Left lung (tissue), 10 donors: ENCODE results near the gene FBXW7. TPM values are rescaled to one million over a fixed set of nuclear protein-coding genes. Genes with fewer than 3 reads are reported as not detected.

ENCODE experiments used
- ATAC-seq: fragments of 200-7000 bp; cut with Tn5 transposase; one replicate; pipeline ENCODE4 v1.9.1; 2020; ENCODE audit warnings: moderate library complexity
- DNase-seq, 4 donors: peaks; one replicate each; pipeline ENCODE4 v3.0.0-alpha.2; 2013 to 2020
- H3K27ac ChIP-seq, 2 donors: fragments of 200-600 bp; sonication (generic) in 1 of 2; one replicate each; pipeline versions ENCODE4 v1.5.0 to v1.8.0; 2020 to 2021
- H3K27me3 ChIP-seq, 2 donors: fragments of 200-600 bp; sonication (generic) in 1 of 2; one replicate each; pipeline versions ENCODE4 v1.5.0 to v1.8.0; 2020 to 2021
- H3K36me3 ChIP-seq, 2 donors: fragments of 200-600 bp; sonication (generic) in 1 of 2; one replicate each; pipeline versions ENCODE4 v1.5.0 to v1.8.0; 2020 to 2021
- H3K4me1 ChIP-seq, 2 donors: fragments of 200-600 bp; one replicate each; pipeline ENCODE4 v1.8.0; 2021
- H3K4me3 ChIP-seq, 2 donors: fragments of 200-600 bp; sonication (generic) in 1 of 2; one replicate each; pipeline versions ENCODE4 v1.5.0 to v1.8.0; 2020 to 2021; ENCODE audit warnings: mild to moderate bottlenecking in 1 of 2
- H3K9me3 ChIP-seq, 2 donors: fragments of 200-600 bp; sonication (generic) in 1 of 2; one replicate each; pipeline versions ENCODE4 v1.5.0 to v1.8.0; 2020 to 2021
- CTCF ChIP-seq, 2 donors: fragments of 200-600 bp; sonication (generic) in 1 of 2; IDR thresholded peaks; one replicate each; pipeline versions ENCODE4 v1.5.0 to v1.8.0; 2021; ENCODE audit warnings: antibody characterized with exemption in 2 of 2
- intact Hi-C, 2 donors: fragments of 100-400 bp; cut with DNase I; formaldehyde crosslinking; loops; one replicate each; pipeline versions ENCODE4 v1.11.2 to v1.14.2; 2022
- polyA plus RNA-seq, 6 donors: library from polyadenylated mRNA; unstranded; fragments of 120-200 nt; gene quantifications; one replicate each; pipeline ENCODE4 v1.2.1, GENCODE V29; 2013; ENCODE audit not compliant: insufficient read length in 6 of 6
- total RNA-seq, 2 donors: library from RNA; stranded (reverse); fragmentation: NEBNext Ultra II Directional; extraction: Animal tissue kit (Norgen Biotek cat#: 25700); gene quantifications; one replicate each; pipeline ENCODE4 v1.2.1, GENCODE V29; 2021
- donor health status: DM: no; HTN: yes; CAD: no.
- donor health status: DM: no; HTN: no; CAD: no.

FBXW7 gene
- total and polyA plus RNA-seq, 8 donors = 29.0 to 39.7 (median 34.7) TPM

- no peaks in the 10 kb centered on the region for H3K9me3 ChIP-seq
- H3K36me3 ChIP-seq = no peaks in the 10 kb centered on the region
- no peak for TF ChIP-seq CTCF (IDR thresholded peaks at IDR 0.05)
- H3K4me1 ChIP-seq = peaks cover 0 to 10% of the 10 kb centered on the region in 2 donors
- H3K27me3 ChIP-seq = no peaks in the 10 kb centered on the region
- intact Hi-C loops = no loop called here
- DNase-seq = no peak
- no peak overlapping the region for H3K27ac ChIP-seq
- H3K4me3 ChIP-seq = no peak overlapping the region
- no peak for ATAC-seq
Observed at GRCh38 chr4:152422817-152423320, 113.0 kb downstream of the FBXW7 start.

GRCh38 chr4:152421576-152421975, 114.3 kb downstream of the FBXW7 start:
- ATAC-seq = no peak
- Histone ChIP-seq H3K4me1 (peaks cover 0 to 10% of the 10 kb centered on the region in 2 donors), H3K27me3 (no peaks in the 10 kb centered on the region), H3K27ac (no peak overlapping the region), H3K4me3 (no peak overlapping the region), H3K36me3 (no peaks in the 10 kb centered on the region), H3K9me3 (no peaks in the 10 kb centered on the region)
- TF ChIP-seq CTCF (IDR thresholded peaks at IDR 0.05) = no peak
- no peak for DNase-seq
- intact Hi-C loops = no loop called here

- no peak for TF ChIP-seq CTCF (IDR thresholded peaks at IDR 0.05)
- DNase-seq (no peak), ATAC-seq (no peak)
- Histone ChIP-seq H3K9me3 (no peaks in the 10 kb centered on the region), H3K36me3 (no peaks in the 10 kb centered on the region), H3K4me1 (peaks cover 0 to 2% of the 10 kb centered on the region in 2 donors), H3K4me3 (no peak overlapping the region), H3K27ac (no peak overlapping the region), H3K27me3 (no peaks in the 10 kb centered on the region)
- intact Hi-C loops = no loop called here
Observed at GRCh38 chr4:152419809-152420208, 116.1 kb downstream of the FBXW7 start.

- ATAC-seq (no peak), DNase-seq (no peak)
- no peaks in the 10 kb centered on the region for H3K9me3 ChIP-seq
- no peak for TF ChIP-seq CTCF (IDR thresholded peaks at IDR 0.05)
- intact Hi-C loops = no loop called here
- no peaks in the 10 kb centered on the region for H3K4me1 ChIP-seq
- no peaks in the 10 kb centered on the region for H3K27me3 ChIP-seq
- no peak overlapping the region for H3K27ac ChIP-seq
- H3K4me3 ChIP-seq = no peak overlapping the region
- no peaks in the 10 kb centered on the region for H3K36me3 ChIP-seq
Observed at GRCh38 chr4:152417673-152418072, 118.2 kb downstream of the FBXW7 start.

- Histone ChIP-seq H3K9me3 (no peaks in the 10 kb centered on the region), H3K27me3 (no peaks in the 10 kb centered on the region), H3K4me1 (no peaks in the 10 kb centered on the region), H3K4me3 (no peak overlapping the region), H3K27ac (no peak overlapping the region), H3K36me3 (peaks cover 0 to 7% of the 10 kb centered on the region in 2 donors)
- TF ChIP-seq CTCF (IDR thresholded peaks at IDR 0.05) = no peak
- ATAC-seq = peak; percentile 30
- no peak for DNase-seq
- intact Hi-C loops = no loop called here
Observed at GRCh38 chr4:152415980-152416379, 119.9 kb downstream of the FBXW7 start.
